Heart left ventricle (tissue), 16 donors: Measurements from ENCODE around the gene USP48. TPM values are rescaled to one million over a fixed set of nuclear protein-coding genes. Genes with fewer than 3 reads are reported as not detected.

ENCODE experiments used
- ATAC-seq, 4 donors: fragments of 200-7000 bp; cut with Tn5 transposase; one replicate each; pipeline ENCODE4 v1.9.1; 2020 to 2022; ENCODE audit warnings: moderate library complexity in 4 of 4, mild to moderate bottlenecking in 3 of 4, moderate number of reproducible peaks in 1 of 4
- DNase-seq, 5 donors: peaks; one replicate each; pipeline ENCODE4 v3.0.0-alpha.2; 2020
- H3K27ac ChIP-seq, 12 donors: fragments of 200-600 bp; sonication (generic) in 4 of 12; one replicate each; pipeline versions ENCODE4 v1.5.0 to v1.8.0; 2016 to 2022; ENCODE audit warnings: mild to moderate bottlenecking in 2 of 12
- H3K27me3 ChIP-seq, 9 donors: fragments of 200-600 bp; sonication (generic) in 2 of 9; one replicate each; pipeline versions ENCODE4 v1.5.1 to v1.8.0; 2016 to 2022; ENCODE audit warnings: mild to moderate bottlenecking in 3 of 9
- H3K36me3 ChIP-seq, 9 donors: fragments of 200-600 bp; sonication (generic) in 2 of 9; one replicate each; pipeline versions ENCODE4 v1.5.0 to v1.8.0; 2018 to 2022; ENCODE audit warnings: mild to moderate bottlenecking in 2 of 9
- H3K4me1 ChIP-seq, 12 donors: fragments of 200-600 bp; sonication (generic) in 4 of 12; one replicate each; pipeline versions ENCODE4 v1.5.0 to v1.8.0; 2016 to 2022; ENCODE audit warnings: mild to moderate bottlenecking in 3 of 12
- H3K4me3 ChIP-seq, 12 donors: fragments of 200-600 bp; sonication (generic) in 4 of 12; one replicate each; pipeline versions ENCODE4 v1.5.0 to v1.8.0; 2017 to 2022; ENCODE audit warnings: mild to moderate bottlenecking in 9 of 12, moderate library complexity in 4 of 12
- H3K9me3 ChIP-seq, 12 donors: fragments of 200-600 bp; sonication (generic) in 4 of 12; one replicate each; pipeline versions ENCODE4 v1.5.0 to v1.8.0; 2016 to 2022; ENCODE audit warnings: mild to moderate bottlenecking in 1 of 12
- POLR2A ChIP-seq, 2 donors: fragments of 450-650 bp; IDR thresholded peaks; one replicate each; pipeline ENCODE4 v1.6.1; 2017; ENCODE audit warnings: antibody characterized with exemption in 2 of 2, mild to moderate bottlenecking in 2 of 2, moderate library complexity in 2 of 2
- WGBS, 4 donors: extraction: QIAGEN DNeasy Blood & Tissue Kit in 2 of 4; methylation state at CpG; one replicate each; pipeline versions ENCODE4 v1.1.5 to v1.1.7; 2013 to 2018; 5-methylcytosine and 5-hydroxymethylcytosine counted together
- intact Hi-C, 10 donors: fragments of 100-400 bp; cut with DNase I; formaldehyde crosslinking; loops; one replicate each; pipeline versions ENCODE4 v1.11.1 to v1.14.2; 2022
- polyA plus RNA-seq, 2 donors: library from polyadenylated mRNA; stranded (reverse); fragments of 200-250 nt; gene quantifications; one replicate each; pipeline ENCODE4 v1.2.3, GENCODE V29; 2013
- total RNA-seq, 9 donors: library from RNA; depleted of rRNA in 2 of 9; stranded (reverse); fragments of >200 nt in 2 of 9; fragmentation: NEBNext Ultra II Directional in 3 of 9; extraction: Animal tissue kit (Norgen Biotek cat#: 25700) in 3 of 9; gene quantifications; one replicate each; pipeline versions ENCODE4 v1.1.0 to v1.2.4, GENCODE V29; 2016 to 2023
- TF ChIP-seq, protein P1 (sequence below), 12 donors: fragments of 200-600 bp; sonication (generic) in 4 of 12; IDR thresholded peaks; one replicate each; pipeline versions ENCODE4 v1.5.0 to v1.8.0; 2018 to 2022; ENCODE audit warnings: antibody characterized with exemption in 12 of 12, mild to moderate bottlenecking in 5 of 12
- donor health status: ischemic (EF 13 %, LVEDD 7.1; RV severe dilation, severe dysfunction).
- donor health status: healthy with polysubstance abuse.
- donor health status: DM: no; HTN: yes; CAD: no.
- donor health status: DM: no; HTN: no; CAD: no.
- donor health status: ischemic (EF 25% LVEDD 6.9; RV normal size, moderate dysfunction).
- donor health status: ischemic (EF 25% LVEDD 5.7; RV mildly dilated, moderate dysfunction).
- donor health status: healthy.
- donor health status: DM: yes; HTN: yes; CAD: no.
- donor health status: ischemic (EF 35%, LVEDD 5.7; RV mildly dilated, moderate dysfunction).
- donor health status: nonischemic (EF 11% LVEDD 7.7; RV severe dilation, severe dysfunction).
- donor health status: DM: yes; HTN: yes; CAD: no.
- donor health status: PGD.
- donor health status: ischemic (EF 29% LVEDD 5.4; RV normal size, mild dysfunction).
- donor health status: nonischemic (EF 23%, LVEDD 6.1; RV moderate dilation, normal function).

The USP48 gene
- total and polyA plus RNA-seq, 11 donors: 17.3 to 45.5 (median 38.8) TPM

DNA sequence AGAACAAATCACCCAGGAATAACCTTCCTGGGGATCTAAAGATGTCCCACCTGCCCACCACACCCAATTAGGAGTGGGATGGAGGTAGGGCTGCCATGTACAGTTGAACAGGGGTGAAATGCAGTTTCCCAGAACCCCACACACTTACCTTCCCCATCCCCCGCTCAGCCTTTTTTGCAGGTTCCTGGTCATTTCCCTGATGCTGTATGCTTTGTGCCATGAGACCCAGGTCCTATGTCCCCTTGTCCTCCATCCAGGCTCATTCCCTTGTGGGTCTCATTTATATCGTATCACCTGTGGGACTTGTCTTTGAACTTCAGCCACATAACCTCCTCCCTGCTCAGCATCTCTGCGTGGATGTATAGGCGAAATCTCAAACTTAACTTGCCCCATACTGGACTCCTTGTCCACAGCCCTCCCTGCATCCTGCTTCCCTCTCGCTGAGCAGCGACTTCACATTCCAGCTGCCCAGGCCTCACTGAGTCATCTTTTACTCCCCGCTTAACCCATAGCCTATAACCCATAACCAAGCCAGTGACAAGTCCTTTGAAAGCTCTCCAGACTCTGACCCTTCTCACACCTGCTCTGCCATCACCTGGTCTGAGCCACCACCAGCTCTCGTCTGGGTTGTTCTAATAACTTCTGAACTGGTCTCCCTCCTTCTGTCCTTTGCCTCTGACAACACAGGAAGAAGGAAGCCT lies 33.8 kb upstream of the USP48 start:
- intact Hi-C loops: no loop called here
- no peak for DNase-seq
- ATAC-seq: no peak
- Histone ChIP-seq H3K9me3 (peaks cover 0 to 4% (median 0%) of the 10 kb centered on the region in 12 donors), H3K27me3 (peaks cover 0 to 14% (median 0%) of the 10 kb centered on the region in 9 donors), H3K4me1 (peaks cover 0 to 32% (median 7%) of the 10 kb centered on the region in 12 donors), H3K4me3 (no peak overlapping the region), H3K36me3 (peaks cover 0 to 22% (median 12%) of the 10 kb centered on the region in 9 donors), H3K27ac (no peak overlapping the region)
- TF ChIP-seq, protein P1, sequence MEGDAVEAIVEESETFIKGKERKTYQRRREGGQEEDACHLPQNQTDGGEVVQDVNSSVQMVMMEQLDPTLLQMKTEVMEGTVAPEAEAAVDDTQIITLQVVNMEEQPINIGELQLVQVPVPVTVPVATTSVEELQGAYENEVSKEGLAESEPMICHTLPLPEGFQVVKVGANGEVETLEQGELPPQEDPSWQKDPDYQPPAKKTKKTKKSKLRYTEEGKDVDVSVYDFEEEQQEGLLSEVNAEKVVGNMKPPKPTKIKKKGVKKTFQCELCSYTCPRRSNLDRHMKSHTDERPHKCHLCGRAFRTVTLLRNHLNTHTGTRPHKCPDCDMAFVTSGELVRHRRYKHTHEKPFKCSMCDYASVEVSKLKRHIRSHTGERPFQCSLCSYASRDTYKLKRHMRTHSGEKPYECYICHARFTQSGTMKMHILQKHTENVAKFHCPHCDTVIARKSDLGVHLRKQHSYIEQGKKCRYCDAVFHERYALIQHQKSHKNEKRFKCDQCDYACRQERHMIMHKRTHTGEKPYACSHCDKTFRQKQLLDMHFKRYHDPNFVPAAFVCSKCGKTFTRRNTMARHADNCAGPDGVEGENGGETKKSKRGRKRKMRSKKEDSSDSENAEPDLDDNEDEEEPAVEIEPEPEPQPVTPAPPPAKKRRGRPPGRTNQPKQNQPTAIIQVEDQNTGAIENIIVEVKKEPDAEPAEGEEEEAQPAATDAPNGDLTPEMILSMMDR (IDR thresholded peaks at IDR 0.05): no peak
- 84 to 92% (median 87%) methylated on average over 8 of the region's 8 CpGs for WGBS, 4 donors

DNA sequence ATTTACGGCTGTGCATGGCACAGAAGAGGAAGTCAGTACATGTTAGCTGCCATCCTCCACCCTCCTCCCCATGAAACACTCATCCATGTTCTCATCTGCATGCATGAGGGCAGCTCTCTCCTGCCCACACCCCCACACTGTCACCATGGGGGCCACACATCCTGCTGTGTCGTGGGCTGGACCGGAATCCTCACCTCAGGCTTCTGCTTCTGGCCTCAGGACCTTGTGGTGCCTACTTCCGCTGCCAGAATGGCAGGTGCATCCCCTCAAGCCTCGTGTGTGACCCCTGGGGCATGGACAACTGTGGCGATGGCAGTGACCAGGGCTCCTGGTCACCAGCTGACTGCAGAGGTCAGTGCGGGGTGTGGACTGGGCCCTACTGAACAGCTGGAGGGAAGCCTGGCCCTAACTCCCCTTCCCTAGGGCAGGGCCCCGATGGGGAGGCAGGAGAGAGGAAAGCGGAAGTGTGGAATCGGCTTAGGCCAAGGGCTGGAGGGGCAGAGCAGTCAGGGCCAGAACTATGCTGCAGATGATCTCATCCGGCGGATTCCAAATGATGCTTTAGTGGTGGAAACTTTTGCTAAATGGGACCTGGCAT lies 32.9 kb upstream of the USP48 start:
- intact Hi-C loops: no loop called here
- Histone ChIP-seq H3K4me1 (peaks cover 0 to 32% (median 7%) of the 10 kb centered on the region in 12 donors), H3K4me3 (no peak overlapping the region), H3K27ac (no peak overlapping the region), H3K36me3 (peaks cover 0 to 13% (median 3%) of the 10 kb centered on the region in 9 donors), H3K9me3 (peaks cover 0 to 4% (median 0%) of the 10 kb centered on the region in 12 donors), H3K27me3 (peaks cover 0 to 14% (median 0%) of the 10 kb centered on the region in 9 donors)
- TF ChIP-seq POLR2A (IDR thresholded peaks at IDR 0.05): no peak
- TF ChIP-seq, protein P1 (IDR thresholded peaks at IDR 0.05): no peak
- ATAC-seq (peak in 3 of 4 donors; percentile 35 to 57 (median 52)), DNase-seq (peak in 2 of 5 donors; percentile 37 to 38)
- 63 to 89% (median 70%) methylated on average over 12 of the region's 12 CpGs for WGBS, 4 donors

DNA sequence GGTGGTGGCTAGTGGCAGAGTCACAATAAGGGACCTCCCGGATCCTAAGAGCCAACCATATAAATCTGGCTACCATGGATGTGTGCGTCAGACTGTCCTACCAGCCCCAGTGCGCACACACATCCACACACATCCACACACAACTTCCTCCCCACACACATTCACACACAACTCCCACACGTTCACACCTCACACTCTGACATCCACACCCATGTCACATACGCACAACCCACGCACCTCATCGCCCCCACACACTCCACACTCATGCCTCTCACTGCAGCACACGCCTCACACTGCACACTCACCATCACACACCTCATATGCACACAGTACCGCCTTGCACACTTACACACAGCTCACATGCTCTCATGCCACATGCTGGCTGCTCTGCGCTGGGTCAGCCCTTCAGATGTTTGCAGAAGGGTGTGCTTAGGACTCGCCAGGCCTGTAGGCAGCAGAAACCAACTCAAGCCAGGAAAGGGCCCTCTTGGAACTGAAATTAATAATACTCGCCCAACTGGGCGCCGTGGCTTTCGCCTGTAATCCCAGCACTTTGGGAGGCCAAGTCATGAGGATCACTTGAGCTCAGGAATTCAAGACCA lies 32.1 kb upstream of the USP48 start:
- Histone ChIP-seq H3K27me3 (peaks cover 0 to 14% (median 0%) of the 10 kb centered on the region in 9 donors), H3K4me1 (peaks cover 0 to 32% (median 7%) of the 10 kb centered on the region in 12 donors), H3K27ac (no peak overlapping the region), H3K36me3 (peaks cover 0 to 9% (median 0%) of the 10 kb centered on the region in 9 donors), H3K9me3 (peaks cover 0 to 4% (median 0%) of the 10 kb centered on the region in 12 donors), H3K4me3 (no peak overlapping the region)
- ATAC-seq (peak in 2 of 4 donors; percentile 3 to 6), DNase-seq (no peak)
- intact Hi-C loops: no loop called here
- 95 to 98% (median 96%) methylated on average over 15 of the region's 15 CpGs for WGBS, 4 donors
- TF ChIP-seq POLR2A (IDR thresholded peaks at IDR 0.05): no peak
- TF ChIP-seq, protein P1 (IDR thresholded peaks at IDR 0.05): no peak
